Karpas-422 (cell line): ENCODE results near the gene RASAL1. TPM values are rescaled to one million over a fixed set of nuclear protein-coding genes. Genes with fewer than 3 reads are reported as not detected.

Experiments used
- DNase-seq: peaks from one replicate; pipeline ENCODE4 v3.0.0-alpha.2; 2015
- H2AFZ ChIP-seq: fragments of 200-600 bp; sonication (generic); 2 replicates; pipeline ENCODE4 v1.6.1; 2014; ENCODE audit warnings: antibody characterized with exemption, low read length, mixed read lengths
- H3K27ac ChIP-seq: fragments of 200-600 bp; sonication (generic); 2 replicates; pipeline ENCODE4 v1.5.1; 2014; ENCODE audit warnings: mild to moderate bottlenecking, low read length, moderate library complexity
- H3K27me3 ChIP-seq: fragments of 200-600 bp; sonication (generic); 2 replicates; pipeline ENCODE4 v1.6.1; 2014; ENCODE audit warnings: low read length, mixed read lengths
- H3K36me3 ChIP-seq: fragments of 200-600 bp; sonication (generic); 2 replicates; pipeline ENCODE4 v1.6.1; 2014; ENCODE audit warnings: low read length, mixed read lengths; ENCODE audit not compliant: insufficient read depth
- H3K4me1 ChIP-seq: fragments of 200-600 bp; sonication (generic); 2 replicates; pipeline ENCODE4 v1.6.1; 2014; ENCODE audit warnings: mild to moderate bottlenecking, low read length, mixed read lengths
- H3K4me2 ChIP-seq: fragments of 200-600 bp; sonication (generic); 2 replicates; pipeline ENCODE4 v1.6.1; 2014; ENCODE audit warnings: low read length, low read depth, mild to moderate bottlenecking; ENCODE audit not compliant: poor library complexity, severe bottlenecking
- H3K4me3 ChIP-seq: fragments of 200-600 bp; sonication (generic); 2 replicates; pipeline ENCODE4 v1.5.1; 2014; ENCODE audit warnings: mild to moderate bottlenecking, antibody characterized with exemption, low read length, mixed read lengths
- H3K79me2 ChIP-seq: fragments of 200-600 bp; sonication (generic); 2 replicates; pipeline ENCODE4 v1.6.1; 2014; ENCODE audit warnings: mild to moderate bottlenecking, low read length, mixed read lengths
- H3K9ac ChIP-seq: fragments of 200-600 bp; sonication (generic); 2 replicates; pipeline ENCODE4 v1.6.0; 2014; ENCODE audit warnings: low read length
- H3K9me2 ChIP-seq: fragments of 200-600 bp; sonication (generic), shearing (Covaris generic); replicated peaks from 2 replicates; pipeline ENCODE4 v1.6.0; 2014; ENCODE audit warnings: mild to moderate bottlenecking, low read length, moderate library complexity; ENCODE audit not compliant: insufficient read depth
- H3K9me3 ChIP-seq: fragments of 300-700, 200-600 bp; sonication (generic); 2 replicates; pipeline ENCODE4 v1.6.1; 2014; ENCODE audit warnings: low read length, mixed read lengths
- H4K20me1 ChIP-seq: fragments of 200-600 bp; sonication (generic); 2 replicates; pipeline ENCODE4 v1.6.1; 2014; ENCODE audit warnings: mild to moderate bottlenecking, antibody characterized with exemption, low read length, low read depth; ENCODE audit not compliant: insufficient read depth
- total RNA-seq: library from RNA; depleted of rRNA; stranded (reverse); fragments of >200 nt; shearing (Covaris generic); gene quantifications from 2 replicates; pipeline ENCODE4 v1.2.3, GENCODE V29; 2014; ENCODE audit warnings: low replicate concordance

The RASAL1 gene
- total RNA-seq, 1 experiment from 2014 or later: 3.4 TPM

DNA sequence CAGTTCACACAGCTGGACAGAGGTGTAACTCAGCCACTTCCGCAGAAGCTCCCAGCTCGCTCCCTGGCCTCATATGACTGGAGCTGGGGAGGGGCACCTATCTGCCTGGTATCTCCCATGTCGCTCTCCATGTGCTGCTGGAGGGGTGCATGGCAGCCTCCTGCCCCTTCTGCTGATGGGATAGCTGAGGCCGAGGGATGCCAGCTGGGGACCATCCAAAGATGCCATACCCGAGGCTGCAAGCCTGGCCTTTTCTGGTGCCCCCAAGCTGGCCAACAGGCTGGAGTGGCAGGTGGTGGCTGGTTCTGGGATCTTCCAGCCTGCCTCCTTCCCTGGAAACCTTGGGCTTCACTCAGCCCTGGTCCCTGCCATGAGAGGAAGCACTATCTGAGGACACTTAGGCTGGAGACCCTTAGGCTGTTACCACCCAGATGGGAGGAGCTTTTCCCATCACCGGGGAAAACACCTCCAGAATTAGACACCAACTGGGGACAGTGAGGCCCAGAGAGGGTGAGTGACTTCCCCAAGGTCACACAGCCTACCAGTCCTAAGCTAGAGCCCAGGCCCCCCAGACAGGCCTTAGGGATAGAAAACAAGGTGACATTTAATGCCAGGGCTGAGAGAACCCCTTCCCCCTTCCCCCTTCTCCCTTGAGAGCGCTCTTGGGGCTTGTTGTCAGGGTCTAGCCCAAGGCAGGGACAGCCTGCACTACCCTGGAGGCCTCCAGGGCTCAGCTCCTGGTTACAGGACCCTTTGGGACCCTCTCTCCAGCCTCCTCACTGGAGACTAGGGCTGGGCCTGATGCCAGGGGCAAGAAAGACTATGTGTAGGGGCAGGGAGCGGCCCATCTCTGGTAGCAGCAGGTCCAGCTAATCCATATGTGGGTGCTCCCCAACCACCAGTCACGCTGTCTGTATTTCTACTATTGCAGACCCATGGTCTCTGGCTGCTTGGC is 71.9 kb downstream of the RASAL1 start:
- H3K4me1 ChIP-seq: peaks cover 100% of the 10 kb centered on the region

DNA sequence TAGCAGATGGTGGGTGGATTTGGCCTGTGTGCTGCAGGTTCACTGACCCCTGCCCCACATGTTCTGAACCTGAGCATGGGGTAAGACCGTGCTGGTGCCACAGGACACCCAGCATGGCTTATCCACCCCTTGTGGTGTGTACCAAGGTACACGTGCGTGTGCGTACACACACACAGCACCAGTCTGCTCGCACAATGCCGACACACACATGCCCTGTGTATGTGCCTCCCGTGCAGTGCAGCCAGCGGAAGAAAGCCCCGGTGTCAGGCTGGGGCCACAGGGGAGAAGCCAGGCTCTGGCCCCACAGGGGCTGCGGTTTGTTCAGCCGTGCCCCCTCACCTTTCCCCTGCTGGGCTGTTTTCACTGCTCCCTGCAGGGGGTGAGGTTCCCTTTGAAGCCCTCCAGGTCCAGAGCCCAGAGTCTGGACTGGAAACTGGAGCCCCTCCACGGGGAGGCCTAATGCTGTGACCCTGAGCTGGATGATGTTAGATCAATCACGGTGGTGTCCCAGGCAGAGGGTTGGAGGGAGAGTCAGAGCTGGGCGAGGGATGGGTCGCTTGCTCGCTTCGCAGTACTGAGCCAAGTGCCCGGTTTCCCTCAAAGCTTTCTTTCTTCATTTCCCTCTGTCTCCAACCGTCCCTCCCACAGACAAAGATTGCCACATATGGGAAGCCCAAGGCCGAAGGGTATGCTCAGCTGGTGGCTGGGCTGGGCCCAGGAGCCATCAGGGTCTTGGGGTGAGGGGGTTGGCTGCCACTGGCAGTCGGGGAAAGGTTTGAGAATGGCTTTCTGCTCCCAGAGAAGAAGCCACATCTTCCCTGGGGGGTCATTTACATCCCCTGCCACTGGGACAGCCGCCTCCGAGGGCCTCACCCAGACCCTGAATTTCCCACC is 72.8 kb downstream of the RASAL1 start:
- Histone ChIP-seq H2AFZ (no peak overlapping the region), H3K27me3 (no peaks in the 10 kb centered on the region), H3K4me3 (peak overlapping the region; percentile 74), H3K4me2 (peak overlapping the region; percentile 86), H3K79me2 (peaks cover 81% of the 10 kb centered on the region), H4K20me1 (no peaks in the 10 kb centered on the region; the same call in 1 of the 2 replicates), H3K9me2 (no peaks in the 10 kb centered on the region), H3K4me1 (peaks cover 100% of the 10 kb centered on the region), H3K36me3 (peaks cover 48% of the 10 kb centered on the region), H3K27ac (peak overlapping the region; percentile 99), H3K9me3 (no peaks in the 10 kb centered on the region), H3K9ac (peak overlapping the region; percentile 89)
- peak; percentile 96 for DNase-seq

More for the DNA sequence above, 71.9 kb downstream of the RASAL1 start:
- Histone ChIP-seq H3K27me3 (no peaks in the 10 kb centered on the region), H3K27ac (peak overlapping the region; percentile 99), H3K4me3 (peak overlapping the region; percentile 74), H3K9me3 (no peaks in the 10 kb centered on the region), H3K4me2 (peak overlapping the region; percentile 86), H3K79me2 (peaks cover 78% of the 10 kb centered on the region), H4K20me1 (no peaks in the 10 kb centered on the region; the same call in 1 of the 2 replicates), H3K36me3 (peaks cover 44% of the 10 kb centered on the region), H3K9me2 (no peaks in the 10 kb centered on the region), H3K9ac (peak overlapping the region; percentile 89), H2AFZ (no peak overlapping the region)
- DNase-seq: peak; percentile 68

DNA sequence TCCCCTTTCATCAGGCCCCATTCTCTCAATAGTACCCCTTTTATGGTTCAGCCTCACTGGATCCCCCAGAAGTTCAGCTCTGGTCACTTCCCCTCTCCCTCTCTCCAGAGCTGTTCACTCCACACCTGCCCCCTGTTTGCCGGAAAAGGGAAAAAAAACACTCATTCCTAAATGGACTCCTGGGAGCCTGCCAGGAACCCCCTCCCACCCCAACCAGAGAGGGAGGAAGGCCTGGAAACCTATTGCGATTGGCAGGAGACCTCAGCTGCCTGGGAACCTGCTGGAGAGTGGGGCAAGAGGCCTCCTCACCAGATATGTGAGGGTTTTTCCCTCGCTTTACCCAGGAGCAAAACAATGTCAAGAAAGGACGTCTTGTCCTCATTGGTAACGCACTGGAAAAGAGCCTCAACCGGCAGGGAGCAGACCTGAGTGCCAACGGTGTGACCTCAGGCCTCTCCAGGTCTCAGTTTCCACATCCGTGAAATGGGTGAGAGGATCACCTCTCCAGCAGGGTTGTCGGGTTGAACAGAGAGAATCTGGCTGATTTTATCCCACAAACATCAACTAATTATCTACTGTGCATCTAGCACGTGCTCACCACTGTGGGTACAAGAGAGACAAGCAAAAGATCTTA is 74.4 kb downstream of the RASAL1 start:
- DNase-seq: peak; percentile 71
- H3K36me3 ChIP-seq: peaks cover 41% of the 10 kb centered on the region
- H4K20me1 ChIP-seq: no peaks in the 10 kb centered on the region
- no peaks in the 10 kb centered on the region for H3K9me2 ChIP-seq
- peaks cover 82% of the 10 kb centered on the region for H3K79me2 ChIP-seq
- H3K4me3 ChIP-seq: peak overlapping the region; percentile 74; the same call in 1 of the 2 replicates
- H3K4me2 ChIP-seq: peak overlapping the region; percentile 86
- peaks cover 88% of the 10 kb centered on the region for H3K4me1 ChIP-seq
- H3K9ac ChIP-seq: peak overlapping the region; percentile 89
- H3K27ac ChIP-seq: peak overlapping the region; percentile 99
- H2AFZ ChIP-seq: no peak overlapping the region
- H3K9me3 ChIP-seq: no peaks in the 10 kb centered on the region
- H3K27me3 ChIP-seq: no peaks in the 10 kb centered on the region

DNA sequence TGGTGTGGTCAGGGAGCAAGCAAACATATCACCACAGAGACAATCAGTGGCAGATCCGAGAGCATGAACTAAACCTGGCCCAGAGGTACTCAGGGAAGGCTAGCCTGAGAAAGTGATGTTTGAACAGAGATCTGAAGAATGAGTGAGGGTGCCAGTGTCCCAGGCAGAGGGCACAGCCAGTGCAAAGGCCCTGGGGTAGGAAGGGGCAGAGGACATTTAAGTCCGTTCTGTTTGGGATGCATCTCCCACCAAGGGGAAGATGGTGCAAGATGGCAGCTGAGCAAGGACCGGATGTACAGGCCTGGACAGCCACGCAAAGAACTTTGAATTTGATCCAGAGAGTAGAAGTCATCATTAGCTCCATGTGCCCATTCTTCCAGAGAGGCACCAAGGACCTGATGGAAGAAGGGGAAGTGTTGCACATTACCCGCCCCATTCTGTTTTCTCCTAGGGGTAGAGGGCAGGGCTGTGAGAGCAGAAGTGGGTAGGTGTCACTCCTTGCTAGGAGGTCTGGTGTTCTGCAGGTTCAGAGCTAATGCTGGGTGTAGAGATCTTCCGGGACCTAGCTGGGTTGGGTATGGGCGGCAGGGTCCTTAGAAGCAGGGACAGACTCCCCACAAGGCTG is 75.1 kb downstream of the RASAL1 start:
- H3K27ac ChIP-seq: peak overlapping the region; percentile 99
- peaks cover 88% of the 10 kb centered on the region for H3K4me1 ChIP-seq

DNA sequence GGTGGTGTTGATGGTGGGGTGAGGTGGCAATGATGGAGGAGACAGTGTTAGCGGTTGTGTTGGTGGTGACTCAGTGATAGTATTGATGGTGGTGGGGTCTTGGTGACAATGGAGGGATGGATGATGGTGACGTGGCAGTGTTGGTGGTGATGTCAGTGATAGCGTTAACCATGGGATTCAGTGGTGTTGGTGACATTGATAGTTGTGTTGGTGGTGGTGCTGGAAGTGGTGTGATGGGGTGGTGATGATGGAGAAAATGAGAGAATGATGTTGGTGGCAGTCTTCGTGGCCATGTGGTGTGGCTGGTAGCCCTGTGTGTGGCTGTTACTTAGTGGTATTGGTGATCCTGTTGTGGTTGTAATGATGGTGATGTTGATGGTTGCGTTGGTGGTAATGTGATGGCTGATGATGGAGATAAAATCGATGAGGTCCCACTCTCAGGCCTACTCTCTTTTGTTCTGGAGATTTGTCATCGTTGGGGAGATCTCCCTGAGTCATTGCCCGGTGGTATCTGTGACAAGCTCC is 76.4 kb downstream of the RASAL1 start:
- Histone ChIP-seq H3K9me3 (no peaks in the 10 kb centered on the region), H3K9ac (peak overlapping the region; percentile 89), H3K27me3 (no peaks in the 10 kb centered on the region), H3K36me3 (peaks cover 35% of the 10 kb centered on the region), H3K9me2 (no peaks in the 10 kb centered on the region), H3K27ac (peak overlapping the region; percentile 99), H4K20me1 (no peaks in the 10 kb centered on the region), H3K79me2 (peaks cover 84% of the 10 kb centered on the region), H2AFZ (no peak overlapping the region), H3K4me2 (peak overlapping the region; percentile 86), H3K4me1 (peaks cover 88% of the 10 kb centered on the region), H3K4me3 (peak overlapping the region; percentile 74)
- DNase-seq: peak; percentile 67

More for the DNA sequence above, 75.1 kb downstream of the RASAL1 start:
- peak overlapping the region; percentile 89 for H3K9ac ChIP-seq
- H3K4me2 ChIP-seq: peak overlapping the region; percentile 86
- DNase-seq: peak; percentile 69
- H3K9me2 ChIP-seq: no peaks in the 10 kb centered on the region
- no peaks in the 10 kb centered on the region for H3K27me3 ChIP-seq
- no peak overlapping the region for H2AFZ ChIP-seq
- peaks cover 38% of the 10 kb centered on the region for H3K36me3 ChIP-seq
- peaks cover 83% of the 10 kb centered on the region for H3K79me2 ChIP-seq
- H3K9me3 ChIP-seq: no peaks in the 10 kb centered on the region
- H3K4me3 ChIP-seq: peak overlapping the region; percentile 74
- no peaks in the 10 kb centered on the region for H4K20me1 ChIP-seq

DNA sequence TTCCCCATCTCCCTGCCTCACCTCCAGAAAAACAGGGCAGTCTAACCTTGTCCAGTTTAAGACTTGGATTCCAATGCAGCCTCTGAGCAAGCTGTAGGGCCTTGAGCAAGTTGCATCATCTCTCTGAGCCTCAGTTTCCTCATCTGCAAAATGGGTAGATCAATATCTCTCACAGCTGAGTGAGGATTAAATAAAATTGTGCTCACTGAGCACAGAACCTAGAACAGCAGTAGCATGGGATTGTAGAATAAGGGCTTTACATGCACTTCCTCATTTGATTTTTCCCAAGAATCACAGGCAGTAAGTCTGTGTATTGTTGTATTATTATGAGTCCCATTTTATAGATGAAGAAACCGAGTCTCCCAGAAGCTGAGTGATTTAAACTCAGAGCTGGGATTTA is 77.0 kb downstream of the RASAL1 start:
- peak; percentile 64 for DNase-seq
- H3K4me2 ChIP-seq: peak overlapping the region; percentile 86

More for the DNA sequence above, 77.0 kb downstream of the RASAL1 start:
- Histone ChIP-seq H3K4me1 (peaks cover 86% of the 10 kb centered on the region), H3K27me3 (no peaks in the 10 kb centered on the region), H3K4me3 (peak overlapping the region; percentile 74), H4K20me1 (no peaks in the 10 kb centered on the region), H3K9me2 (no peaks in the 10 kb centered on the region), H3K79me2 (peaks cover 78% of the 10 kb centered on the region), H3K9ac (peak overlapping the region; percentile 89), H2AFZ (no peak overlapping the region), H3K27ac (peak overlapping the region; percentile 99), H3K9me3 (no peaks in the 10 kb centered on the region), H3K36me3 (peaks cover 35% of the 10 kb centered on the region)
